GM19035 (cell line): Measurements from ENCODE around the gene QARS1.

Source experiments
- ATAC-seq: cut with Tn5 transposase; IDR thresholded peaks from one replicate; pipeline ENCODE4 v1.9.1; 2021; ENCODE audit not compliant: unreplicated experiment

The QARS1 gene

DNA sequence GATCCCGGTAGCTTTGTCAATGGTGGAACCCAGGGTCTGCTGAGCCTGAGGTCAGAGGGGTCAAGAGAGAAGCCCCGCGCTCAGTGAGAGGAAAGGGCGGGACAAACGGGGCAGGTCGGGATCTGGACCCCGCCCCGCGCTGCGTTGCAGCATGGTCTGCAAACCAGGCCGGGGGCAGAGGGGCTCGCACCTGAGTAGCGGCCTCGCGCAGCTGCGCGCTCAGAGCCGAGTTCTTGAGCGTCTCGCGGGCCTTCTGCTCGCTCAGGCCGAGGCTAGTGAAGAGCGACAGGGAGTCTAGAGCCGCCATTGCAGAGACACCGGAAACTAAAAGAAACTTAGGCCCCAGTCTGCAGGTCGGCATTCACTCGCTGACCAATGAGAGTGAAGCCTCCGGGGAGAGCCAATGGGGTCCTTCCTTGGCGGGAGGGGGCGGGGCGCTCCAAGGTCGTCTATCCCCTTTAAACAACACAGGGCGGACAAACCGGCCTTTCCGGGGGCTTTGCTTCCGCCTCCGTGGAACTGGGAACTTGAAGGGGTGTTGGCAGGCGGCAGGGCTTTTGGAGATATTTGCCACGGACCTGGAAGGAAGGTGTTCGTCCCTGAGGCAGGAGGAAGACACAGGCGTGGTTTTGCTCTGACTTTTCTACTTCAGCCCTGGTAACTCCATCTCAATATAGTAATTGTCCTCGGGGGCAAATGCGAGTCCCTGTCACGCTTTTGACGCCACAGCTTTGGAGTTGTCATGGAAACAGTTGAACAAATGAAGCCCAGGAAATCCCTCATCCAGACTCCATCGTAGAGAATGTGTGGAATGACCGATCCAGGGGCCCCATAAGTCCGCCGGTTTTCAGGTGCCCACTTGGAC is at the start of gene QARS1:
Gene QARS1, minus strand, starts transcription at position 331 of the 865 bp plus-strand sequence. Its CDS starts 24 bp downstream, at position 307.
- peak; percentile 94 for ATAC-seq

GRCh38 chr3:49153349-49153912 is 48.9 kb upstream of the QARS1 start:
- no peak for ATAC-seq

DNA sequence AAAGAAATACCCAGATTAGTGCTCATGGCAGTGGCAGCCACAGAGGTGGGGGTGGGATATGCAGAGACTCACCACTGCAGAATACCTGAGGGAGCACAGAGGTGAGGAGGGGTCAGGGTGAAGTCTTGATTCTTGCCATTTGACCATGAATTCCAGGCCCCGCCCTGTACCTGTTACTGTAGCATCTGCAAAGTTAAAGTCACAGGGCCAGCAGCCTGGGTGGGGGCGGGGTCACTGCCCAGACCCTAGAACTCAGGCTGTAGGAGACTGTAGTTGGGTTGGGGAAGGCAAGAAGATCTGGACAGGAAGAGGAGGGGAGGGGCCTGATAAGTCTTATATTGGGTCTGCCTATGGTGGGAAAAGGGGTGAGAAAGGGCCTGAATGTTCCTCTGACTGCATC is 47.1 kb upstream of the QARS1 start:
- ATAC-seq = no peak

DNA sequence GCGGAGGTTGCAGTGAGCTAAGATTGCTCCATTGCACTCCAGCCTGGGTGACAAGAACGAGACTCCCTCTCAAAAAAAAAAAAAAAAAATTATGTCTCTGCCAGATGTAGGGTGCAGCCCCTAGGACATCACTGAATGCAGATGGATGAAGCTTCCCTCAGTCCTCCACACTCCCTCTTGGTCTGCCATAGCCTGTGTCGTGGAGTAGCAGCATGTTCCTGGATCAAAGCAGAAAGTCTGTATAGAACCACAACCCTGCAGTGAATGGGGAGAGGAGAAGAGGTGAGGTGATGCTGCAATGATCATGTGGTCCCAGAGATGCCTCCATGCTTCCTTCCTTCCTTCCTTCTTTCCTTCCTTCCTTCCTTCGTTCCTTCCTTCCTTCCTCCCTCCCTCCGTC is 43.6 kb upstream of the QARS1 start:
- no peak for ATAC-seq

GRCh38 chr3:49140080-49140479 is 35.5 kb upstream of the QARS1 start:
- ATAC-seq = no peak

GRCh38 chr3:49135499-49135898 is 30.9 kb upstream of the QARS1 start:
- no peak for ATAC-seq

- no peak for ATAC-seq
Measured at GRCh38 chr3:49134471-49135265, 30.1 kb upstream of the QARS1 start.

- no peak for ATAC-seq
Measured at GRCh38 chr3:49133226-49133951, 28.8 kb upstream of the QARS1 start.

DNA sequence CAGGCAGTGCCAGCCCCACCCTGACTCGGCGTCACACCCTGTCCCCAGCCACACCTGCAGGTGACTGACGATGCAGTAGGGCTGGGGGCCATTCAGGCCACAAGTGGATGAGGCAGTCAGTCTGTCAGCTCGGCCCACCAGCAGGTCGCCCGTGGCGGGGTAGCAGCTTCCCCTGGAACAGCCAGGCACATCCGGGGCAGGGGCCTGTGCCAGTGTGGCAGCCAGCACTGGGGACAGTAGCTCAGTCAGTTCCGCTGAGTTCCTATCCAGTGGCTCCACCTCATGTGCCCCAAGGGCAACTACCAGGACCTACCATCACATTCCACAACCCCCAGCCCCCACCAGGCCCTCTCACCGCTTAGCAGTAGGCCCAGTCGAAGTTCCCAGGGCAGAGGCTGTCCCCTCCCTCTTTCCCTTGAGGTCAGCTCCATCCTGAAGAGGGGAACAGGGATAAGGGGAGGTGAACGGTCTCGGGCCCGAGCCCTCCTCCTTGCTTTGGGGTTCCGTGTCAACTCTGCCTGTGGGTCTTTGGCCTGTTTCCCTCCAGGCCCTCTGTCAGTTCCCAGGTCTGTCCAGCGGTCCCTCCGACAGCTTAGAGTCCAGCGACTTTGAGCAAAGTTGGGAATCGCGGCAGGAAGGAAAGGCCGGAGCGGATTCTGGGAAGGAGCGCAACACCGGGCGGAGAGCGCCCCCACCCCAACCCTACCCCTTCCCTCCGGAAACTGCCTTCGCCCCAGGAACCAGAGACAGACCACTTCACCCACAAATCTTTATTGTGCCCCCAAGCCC is 28.1 kb upstream of the QARS1 start, which contains the start of gene LAMB2:
Gene LAMB2, minus strand, starts transcription at position 614 of the 789 bp plus-strand sequence. Its CDS starts 183 bp downstream, at position 431.
- no peak for ATAC-seq

- no peak for ATAC-seq
Measured at GRCh38 chr3:49132073-49132436, 27.5 kb upstream of the QARS1 start.

DNA sequence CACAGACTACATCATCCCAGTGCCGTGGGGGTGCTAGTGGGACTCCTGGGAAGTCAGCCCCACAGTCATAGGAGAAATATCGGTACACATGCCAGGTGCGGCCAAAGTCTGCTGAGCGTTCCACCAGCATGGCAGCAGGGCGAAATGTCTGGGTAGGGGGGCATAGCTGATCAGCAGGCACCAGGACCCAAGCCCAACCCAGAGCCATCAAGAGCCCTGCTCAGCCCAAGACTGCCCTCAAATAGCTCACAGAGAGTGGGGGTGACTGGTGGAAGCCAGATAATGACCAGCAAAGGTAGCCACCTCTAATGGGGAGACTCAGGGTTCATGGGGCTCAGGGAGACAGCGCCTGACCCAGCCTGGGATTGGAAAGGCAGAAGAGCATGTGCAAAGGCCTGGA is 27.0 kb upstream of the QARS1 start:
- ATAC-seq = no peak

DNA sequence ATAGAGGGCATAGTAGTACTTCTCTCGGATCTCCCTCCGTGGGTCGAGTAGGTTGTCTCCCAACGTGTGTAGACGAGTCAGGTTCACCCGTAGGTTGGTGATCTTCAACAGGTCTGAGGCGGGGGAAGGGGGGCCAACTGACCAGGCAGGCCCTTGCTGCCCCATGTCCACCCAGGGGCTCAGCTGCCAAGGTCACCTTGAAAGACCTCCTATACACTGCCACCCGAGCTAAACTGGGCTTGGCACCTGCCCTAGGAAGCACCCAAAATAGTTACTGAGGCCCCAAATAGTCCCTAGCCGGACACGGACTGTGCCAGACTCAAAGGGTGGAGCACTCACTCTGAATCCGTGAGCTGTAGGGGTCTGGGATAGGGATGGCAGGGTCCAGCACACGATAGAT is 26.5 kb upstream of the QARS1 start:
- no peak for ATAC-seq

DNA sequence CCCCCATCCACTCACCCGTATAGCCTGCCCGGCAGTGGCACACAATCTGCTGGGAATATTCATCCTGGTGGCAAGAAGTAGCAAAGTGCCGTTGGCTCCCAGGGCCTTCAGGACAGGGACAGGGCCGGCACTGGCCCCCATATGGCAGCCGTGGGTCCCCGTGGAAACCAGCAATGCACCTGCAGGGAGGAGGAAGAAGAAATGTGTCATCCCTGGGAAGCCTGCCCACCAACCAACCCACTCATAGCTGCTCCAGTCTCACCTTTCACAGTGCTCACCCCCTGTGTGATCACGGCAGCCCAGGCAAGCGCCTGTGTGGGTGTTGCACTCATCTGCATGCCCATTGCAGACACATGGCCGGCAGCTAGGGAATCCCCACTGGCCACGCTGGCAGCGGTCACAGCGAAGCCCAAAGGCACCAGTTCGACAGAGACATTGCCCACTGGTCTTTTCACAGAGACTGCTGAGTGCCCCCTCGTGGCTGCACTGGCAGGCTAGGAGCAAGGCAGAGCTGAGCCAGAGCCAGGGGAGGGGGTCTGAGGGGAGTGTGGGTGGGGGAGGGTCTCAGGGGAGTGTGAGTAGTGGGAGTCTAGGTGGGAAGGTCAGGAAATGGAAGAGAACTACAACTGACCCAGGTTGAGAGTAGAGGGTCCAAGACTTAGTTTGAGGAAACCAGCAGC is 20.6 kb upstream of the QARS1 start:
- ATAC-seq = no peak

DNA sequence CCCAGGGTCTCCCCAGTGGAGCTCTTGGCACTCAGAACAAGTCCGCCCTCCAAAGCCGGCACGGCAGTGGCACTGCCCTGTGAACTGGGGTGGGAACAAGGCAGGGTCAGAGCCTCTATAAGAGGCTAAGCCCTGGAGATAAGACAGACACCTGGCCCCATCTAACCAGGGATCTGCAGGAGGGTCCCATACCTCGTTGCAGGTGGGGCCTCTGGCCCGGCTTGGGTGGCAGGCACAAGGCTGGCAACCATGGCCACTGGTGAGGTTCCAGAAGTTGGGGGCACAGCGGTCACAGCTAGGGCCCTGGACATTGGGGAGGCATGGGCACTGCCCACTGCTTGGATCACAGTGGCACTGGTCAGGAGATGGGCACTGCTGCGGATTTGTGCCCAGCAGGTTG is 19.6 kb upstream of the QARS1 start:
- no peak for ATAC-seq

DNA sequence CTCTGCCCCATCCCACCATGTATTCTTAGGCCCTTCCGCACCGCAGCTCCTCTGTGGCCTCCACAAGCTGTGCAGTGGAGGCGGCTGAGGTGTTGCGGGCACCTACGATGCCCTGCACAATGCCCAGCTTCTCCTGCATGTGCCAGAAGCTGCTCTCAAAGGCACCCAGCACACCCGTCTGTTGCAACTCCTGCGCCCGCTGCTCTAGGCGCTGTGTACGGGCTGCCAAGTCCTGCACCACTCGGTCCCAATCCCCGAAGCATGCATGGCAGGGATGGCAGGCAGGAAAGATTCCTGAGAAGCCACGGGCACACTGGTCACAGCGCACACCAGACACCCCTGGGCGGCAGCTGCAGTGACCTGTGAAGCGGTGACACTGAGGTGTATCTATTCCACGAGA is 19.1 kb upstream of the QARS1 start:
- ATAC-seq = no peak

- ATAC-seq = no peak
Measured at GRCh38 chr3:49122886-49123545, 18.5 kb upstream of the QARS1 start.

DNA sequence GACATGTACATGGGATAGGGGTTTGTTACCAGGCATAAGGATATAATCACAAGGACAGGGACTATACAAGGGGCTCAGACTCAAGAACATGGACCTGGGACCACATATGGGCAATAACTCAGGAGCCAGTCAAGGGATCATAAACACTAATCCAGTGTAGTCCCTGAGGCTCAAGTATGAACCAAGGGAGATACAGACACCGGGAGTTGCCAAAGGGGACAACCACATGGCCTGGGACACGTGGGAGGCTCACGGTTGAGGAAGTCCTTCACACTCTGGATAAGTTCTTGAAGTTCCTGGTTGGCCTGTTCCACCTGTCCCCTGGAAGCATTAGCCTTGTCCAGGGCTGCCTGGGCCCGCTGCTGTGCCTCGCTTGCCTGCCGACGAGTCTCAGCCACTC is 17.9 kb upstream of the QARS1 start:
- no peak for ATAC-seq

- no peak for ATAC-seq
Measured at GRCh38 chr3:49122022-49122421, 17.5 kb upstream of the QARS1 start.

GRCh38 chr3:49121132-49121736 is 16.7 kb upstream of the QARS1 start:
- no peak for ATAC-seq
